GM12891 (cell line): ENCODE data around the gene KCNQ2.

Experiments
- PAX5 ChIP-seq: IDR thresholded peaks from 2 replicates; pipeline ENCODE4 v1.6.1; 2011; ENCODE audit warnings: low read length, moderate library complexity, mild to moderate bottlenecking; ENCODE audit not compliant: insufficient read depth, severe bottlenecking
- POLR2A ChIP-seq: IDR thresholded peaks from 2 replicates; pipeline ENCODE4 v1.6.1; 2011; ENCODE audit warnings: low read depth, low read length, control low read depth
- POLR2AphosphoS5 ChIP-seq: IDR thresholded peaks from 2 replicates; pipeline ENCODE4 v1.6.1; 2011; ENCODE audit warnings: low read depth, low read length, control low read depth
- POU2F2 ChIP-seq: IDR thresholded peaks from 2 replicates; pipeline ENCODE4 v1.6.1; 2011; ENCODE audit warnings: low read depth, mild to moderate bottlenecking, control low read depth, low read length, moderate library complexity
- SPI1 ChIP-seq: IDR thresholded peaks from 2 replicates; pipeline ENCODE4 v1.6.1; 2011; ENCODE audit warnings: low read depth, low read length, control low read depth
- TAF1 ChIP-seq: IDR thresholded peaks from 2 replicates; pipeline ENCODE4 v1.6.1; 2011; ENCODE audit warnings: low read depth, low read length, control low read depth

- TF ChIP-seq POLR2AphosphoS5 (no peak), POLR2A (no peak), TAF1 (no peak), PAX5 (no peak), SPI1 (no peak), POU2F2 (no peak)
These were observed 103.4 kb downstream of the KCNQ2 start for GRCh38 chr20:63369024-63369530.
